NCI-H2196 (cell line): ENCODE measurements around the gene GPD2.
"Not testable (repeated sequence)": the region's sequence is repeated elsewhere in the genome, so short reads cannot be mapped to it uniquely, and the experiment has no call there.

ENCODE experiments used
- DNase-seq: peaks from one replicate; lab custom pipeline; 2025; ENCODE audit not compliant: unreplicated experiment; lab: John Stamatoyannopoulos, UW

GPD2 gene

GRCh38 chr2:156526950-156527636, 90.9 kb downstream of the GPD2 start:
- no peak for DNase-seq

DNA sequence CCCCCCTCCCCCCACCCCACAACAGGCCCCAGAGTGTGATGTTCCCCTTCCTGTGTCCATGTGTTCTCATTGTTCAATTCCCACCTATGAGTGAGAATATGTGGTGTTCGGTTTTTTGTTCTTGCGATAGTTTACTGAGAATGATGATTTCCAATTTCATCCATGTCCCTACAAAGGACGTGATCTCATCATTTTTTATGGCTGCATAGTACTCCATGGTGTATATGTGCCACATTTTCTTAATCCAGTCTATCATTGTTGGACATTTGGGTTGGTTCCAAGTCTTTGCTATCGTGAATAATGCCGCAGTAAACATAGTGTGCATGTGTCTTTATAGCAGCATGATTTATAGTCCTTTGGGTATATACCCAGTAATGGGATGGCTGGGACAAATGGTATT, 92.4 kb downstream of the GPD2 start:
- DNase-seq, result not testable (repeated sequence)

DNA sequence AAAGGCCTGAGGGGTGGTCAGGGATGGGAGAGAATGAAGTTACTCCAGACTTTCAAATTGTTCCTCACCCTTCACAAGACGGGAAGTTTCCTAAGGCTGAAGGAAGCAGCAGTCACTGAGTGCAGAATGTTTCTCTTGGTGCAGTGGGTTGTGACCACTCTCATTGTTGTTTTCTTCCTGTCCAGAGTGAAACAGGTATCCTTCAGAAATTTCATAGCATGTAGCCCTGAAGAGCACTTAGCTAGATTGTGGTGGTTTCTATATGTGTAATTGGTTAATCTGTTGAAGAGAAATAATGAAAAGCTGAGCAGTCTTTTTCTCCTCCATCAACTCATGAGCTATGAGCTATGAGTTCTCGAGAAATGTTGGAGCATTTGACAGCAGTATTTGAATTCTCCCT, 96.8 kb downstream of the GPD2 start:
- no peak for DNase-seq

- DNase-seq, result no peak
Measured at GRCh38 chr2:156536534-156536933, 100.4 kb downstream of the GPD2 start.

DNA sequence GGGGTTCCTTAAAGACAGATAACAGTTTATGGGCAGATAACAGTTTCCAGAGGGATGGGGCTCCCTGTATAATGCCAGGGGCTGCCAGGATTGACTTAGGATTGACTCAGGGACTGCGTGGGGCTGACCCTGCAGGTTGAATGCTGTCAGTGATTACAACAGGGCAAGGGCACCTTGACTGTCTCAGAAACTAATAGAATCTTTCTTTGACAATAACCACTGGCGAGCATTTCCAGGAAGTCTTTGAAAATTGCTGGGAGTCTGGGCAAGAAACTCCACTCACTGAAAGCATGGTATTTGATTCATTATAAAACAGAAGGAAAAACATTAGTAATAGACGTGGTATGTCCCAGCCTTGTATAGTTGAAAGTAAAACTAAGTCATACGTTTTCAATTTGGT, 101.0 kb downstream of the GPD2 start:
- DNase-seq, result no peak

DNA sequence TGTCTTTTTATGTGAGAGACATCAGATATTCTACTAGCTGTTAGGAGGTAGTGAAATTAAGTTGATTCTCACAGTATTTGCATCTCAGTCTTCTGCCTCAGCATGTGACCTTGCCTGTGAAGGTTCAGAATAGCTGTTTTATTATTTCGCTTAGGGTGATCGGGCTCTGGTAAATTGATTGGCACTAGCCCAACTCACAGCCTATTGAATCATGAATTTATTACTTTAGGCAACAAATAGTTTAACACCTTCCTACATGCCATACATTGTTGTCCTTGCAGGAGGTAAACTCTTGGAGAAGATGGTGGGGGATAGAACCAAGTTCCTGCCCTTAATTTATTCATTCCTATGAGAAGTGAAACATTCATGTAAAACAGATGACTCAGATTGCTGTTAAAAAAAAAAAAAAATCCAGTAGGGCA, 101.9 kb downstream of the GPD2 start:
- no peak for DNase-seq

GRCh38 chr2:156539086-156539860, 103.1 kb downstream of the GPD2 start:
- DNase-seq, result no peak

DNA sequence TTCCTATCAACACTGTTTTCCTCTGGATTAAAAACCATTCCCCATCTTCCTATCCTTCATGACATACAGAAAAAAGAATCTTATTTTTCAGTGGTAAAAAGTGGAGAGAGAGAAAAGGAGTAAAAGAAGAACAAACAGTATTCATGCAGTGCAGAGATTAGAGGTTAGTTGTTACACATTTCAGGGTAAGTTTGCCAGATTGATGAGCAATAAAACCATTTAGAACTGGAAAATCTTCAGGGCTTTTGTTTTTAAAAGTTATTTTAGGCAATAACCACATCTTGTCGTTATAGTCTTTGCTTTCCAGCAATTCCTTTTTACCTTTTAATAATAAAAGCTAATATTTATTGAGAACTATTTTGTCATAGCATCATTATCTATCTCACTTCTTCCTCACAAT, 104.5 kb downstream of the GPD2 start:
- no peak for DNase-seq

GRCh38 chr2:156541229-156541628, 105.0 kb downstream of the GPD2 start:
- no peak for DNase-seq

DNA sequence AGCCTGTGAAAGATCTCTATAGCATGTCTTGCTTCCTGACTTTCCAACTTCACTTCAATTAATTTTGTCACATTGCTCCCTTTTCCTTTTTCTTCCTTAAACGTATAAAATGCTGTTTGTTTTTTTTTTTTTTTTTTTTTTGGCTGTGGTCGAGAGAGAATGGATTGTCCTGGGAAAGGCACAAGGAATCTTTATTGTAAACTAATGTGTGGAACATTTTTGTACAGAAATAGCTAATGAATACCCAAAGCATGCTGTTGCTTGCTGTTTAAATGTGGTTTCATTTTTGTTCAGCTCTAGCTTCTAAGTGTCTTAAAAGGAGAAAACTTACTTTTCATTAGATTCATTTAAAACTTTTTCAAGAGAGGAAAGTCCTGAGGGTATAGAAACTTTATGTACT, 105.5 kb downstream of the GPD2 start:
- no peak for DNase-seq

GRCh38 chr2:156548413-156548812, 112.2 kb downstream of the GPD2 start:
- no peak for DNase-seq

GRCh38 chr2:156553714-156554442, 117.7 kb downstream of the GPD2 start:
- no peak for DNase-seq

GRCh38 chr2:156561326-156561725, 125.1 kb downstream of the GPD2 start:
- DNase-seq, result no peak

- DNase-seq, result peak; percentile 51
Measured at GRCh38 chr2:156562124-156562523, 125.9 kb downstream of the GPD2 start.

DNA sequence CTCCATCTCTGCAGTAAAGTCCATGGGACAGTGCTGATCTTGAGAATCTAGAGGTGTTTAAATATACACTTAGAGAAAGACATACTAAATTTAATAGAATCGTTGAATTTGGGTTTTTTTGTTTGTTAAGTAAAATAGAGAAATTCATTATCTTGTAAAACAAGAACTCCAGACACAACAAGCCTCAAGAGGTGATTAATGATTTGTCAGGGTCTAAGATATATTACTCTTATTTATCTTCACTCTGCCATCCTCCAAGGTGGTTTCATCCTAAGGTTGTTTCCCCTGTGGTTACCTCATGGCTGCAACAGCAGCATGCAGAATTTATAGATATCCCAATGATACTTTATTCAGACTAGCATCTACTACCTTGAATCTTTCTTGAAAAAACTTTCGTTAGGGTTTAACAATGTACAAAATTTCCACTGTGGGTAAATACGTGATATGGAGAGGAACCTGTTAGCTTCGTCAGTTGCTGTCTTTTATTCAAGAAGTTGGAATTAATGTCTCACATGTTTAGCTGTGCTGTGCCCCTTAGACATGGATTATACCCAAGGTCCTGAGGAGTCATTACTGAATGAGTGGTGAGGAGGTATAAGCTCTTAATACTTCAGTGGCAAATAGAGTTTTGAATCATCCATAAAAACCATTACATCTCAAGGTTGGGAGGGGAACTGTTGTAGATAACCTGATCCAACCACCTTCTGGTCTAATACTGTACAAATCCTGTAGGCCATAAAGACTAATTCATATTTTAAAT, 128.0 kb downstream of the GPD2 start:
- no peak for DNase-seq

GRCh38 chr2:156565066-156565710, 129.0 kb downstream of the GPD2 start:
- DNase-seq, result no peak

- DNase-seq, result no peak
Measured at GRCh38 chr2:156573710-156574109, 137.5 kb downstream of the GPD2 start.

DNA sequence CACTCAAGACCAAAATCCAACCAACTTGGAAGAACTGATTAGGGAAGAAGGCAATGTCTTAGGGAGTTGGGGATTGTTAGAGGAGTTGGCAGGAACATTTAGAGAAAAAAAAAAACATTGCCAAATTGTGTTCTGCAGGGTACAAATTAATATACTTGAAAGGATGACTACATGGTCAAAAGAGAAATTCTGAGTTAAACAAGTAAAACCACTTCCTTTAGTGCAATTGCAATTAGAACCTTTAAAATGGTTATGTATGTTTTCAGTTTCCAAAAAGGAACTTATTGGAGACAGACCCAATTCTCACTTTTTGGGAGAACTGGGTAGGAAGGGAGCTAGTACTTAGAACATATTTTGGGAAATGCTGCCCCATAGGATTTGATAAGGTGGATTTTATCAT, 137.9 kb downstream of the GPD2 start:
- DNase-seq, result no peak

- no peak for DNase-seq
Measured at GRCh38 chr2:156576005-156576404, 139.8 kb downstream of the GPD2 start.

DNA sequence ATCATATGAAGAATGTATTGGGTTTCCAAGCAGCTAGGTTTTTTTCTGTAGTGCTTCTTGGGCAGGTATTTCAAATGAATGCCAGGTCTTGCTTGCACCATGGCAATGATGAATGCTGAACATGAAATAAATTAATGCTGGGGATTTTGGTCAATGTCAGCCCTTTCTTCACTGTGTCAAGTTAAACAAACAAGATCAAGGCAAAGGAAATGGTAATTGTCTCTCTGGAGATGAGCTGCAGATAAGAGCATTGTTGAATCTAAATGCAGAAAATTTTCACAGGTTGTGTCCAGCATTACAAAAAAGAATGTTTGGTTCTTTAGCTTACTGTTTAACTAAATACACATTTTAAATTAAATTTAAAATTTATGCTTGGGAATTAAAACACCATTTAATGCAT, 144.3 kb downstream of the GPD2 start:
- DNase-seq, result no peak

DNA sequence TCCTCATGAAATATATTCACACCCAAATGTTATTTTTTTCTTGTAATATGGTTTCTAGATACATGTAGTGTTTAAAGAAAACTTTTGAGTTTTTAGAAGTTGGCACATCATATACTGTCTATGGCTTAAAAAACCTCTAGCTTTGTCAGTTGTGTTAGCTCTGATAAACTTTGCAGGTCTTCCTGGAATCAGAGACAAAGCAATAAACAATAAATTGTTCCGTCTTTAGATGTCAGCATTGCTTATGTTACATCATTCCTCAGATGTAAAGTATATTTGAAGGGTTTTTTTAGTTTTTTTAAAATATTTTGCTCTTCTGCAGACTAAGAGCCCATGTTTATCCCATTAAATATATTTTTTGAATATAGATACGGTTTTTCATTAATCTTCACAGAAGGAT, 145.1 kb downstream of the GPD2 start:
- no peak for DNase-seq
